GM21390 (cell line): ENCODE results near the gene MGST3.
"Not testable (repeated sequence)": the region's sequence is repeated elsewhere in the genome, so short reads cannot be mapped to it uniquely, and the experiment has no call there.

ENCODE experiments used
- ATAC-seq: cut with Tn5 transposase; IDR thresholded peaks from one replicate; pipeline ENCODE4 v1.9.1; 2021; ENCODE audit not compliant: unreplicated experiment

Gene MGST3

GRCh38 chr1:165695031-165695430 is 64.0 kb downstream of the MGST3 start:
- ATAC-seq = no peak

- ATAC-seq = no peak
Observed at GRCh38 chr1:165696625-165697100, 65.6 kb downstream of the MGST3 start.

- no peak for ATAC-seq
Observed at GRCh38 chr1:165697491-165697880, 66.5 kb downstream of the MGST3 start.

GRCh38 chr1:165697881-165698760 is 67.1 kb downstream of the MGST3 start, which contains the start of gene ALDH9A1:
Gene ALDH9A1, minus strand, starts transcription at chr1:165698562. Its CDS starts 4 bp downstream, at chr1:165698558.
- peak; percentile 89 for ATAC-seq

GRCh38 chr1:165698761-165699052 is 67.7 kb downstream of the MGST3 start:
- ATAC-seq = no peak

- ATAC-seq = no peak
Observed at GRCh38 chr1:165699577-165699976, 68.5 kb downstream of the MGST3 start.

- ATAC-seq = not testable (repeated sequence)
Observed at GRCh38 chr1:165701922-165702321, 70.9 kb downstream of the MGST3 start.

GRCh38 chr1:165703648-165704047 is 72.6 kb downstream of the MGST3 start:
- ATAC-seq = no peak
